ENCODE results near the gene STAP1.

GRCh38 chr4:67556436-67556835 lies 2.1 kb upstream of the STAP1 start:
- TF ChIP-seq KAT7 (CRISPR knock-in tag; IDR thresholded peaks at IDR 0.05; ENCODE audit: borderline replicate concordance) (no peak), SMAD3 (CRISPR knock-in tag; IDR thresholded peaks at IDR 0.05; ENCODE audit: borderline replicate concordance) (no peak), CTCF (IDR thresholded peaks at IDR 0.05) (no peak), E2F4 (CRISPR knock-in tag; IDR thresholded peaks at IDR 0.05; ENCODE audit: borderline replicate concordance, low read depth) (no peak), USF2 (CRISPR knock-in tag; IDR thresholded peaks at IDR 0.05) (no peak), ZSCAN18 (CRISPR knock-in tag; IDR thresholded peaks at IDR 0.05) (no peak), ZNF671 (CRISPR knock-in tag; IDR thresholded peaks at IDR 0.05) (no peak), NR2C2 (CRISPR knock-in tag; IDR thresholded peaks at IDR 0.05) (no peak)
